Skin of body (tissue), 2 donors: ENCODE measurements around the gene ACOX2. TPM values are rescaled to one million over a fixed set of nuclear protein-coding genes. Genes with fewer than 3 reads are reported as not detected.

Experiments
- DNase-seq: peaks from one replicate; lab custom pipeline; 2025; lab: John Stamatoyannopoulos, UW
- total RNA-seq: library from RNA; depleted of rRNA; stranded (reverse); fragments of >200 nt; gene quantifications from one replicate; pipeline ENCODE4 v1.2.3, GENCODE V29; 2014

The ACOX2 gene
- total RNA-seq, 1 donor from 2014 or later: 15.8 TPM

GRCh38 chr3:58566398-58567250, 29.6 kb upstream of the ACOX2 start:
- DNase-seq: no peak

- no peak for DNase-seq
These were observed 28.8 kb upstream of the ACOX2 start for GRCh38 chr3:58565621-58566397.

GRCh38 chr3:58564456-58565160, 27.6 kb upstream of the ACOX2 start:
- no peak for DNase-seq

GRCh38 chr3:58564054-58564453, 27.1 kb upstream of the ACOX2 start:
- no peak for DNase-seq

GRCh38 chr3:58563386-58564035, 26.5 kb upstream of the ACOX2 start:
- DNase-seq: no peak

- no peak for DNase-seq
These were observed 25.5 kb upstream of the ACOX2 start for GRCh38 chr3:58562498-58562897.

GRCh38 chr3:58560771-58561311, 23.9 kb upstream of the ACOX2 start:
- no peak for DNase-seq

GRCh38 chr3:58559586-58559985, 22.6 kb upstream of the ACOX2 start:
- DNase-seq: no peak

- peak; percentile 56 for DNase-seq
These were observed 20.5 kb upstream of the ACOX2 start for GRCh38 chr3:58557491-58557890.

- DNase-seq: peak; percentile 87
These were observed 19.8 kb upstream of the ACOX2 start for GRCh38 chr3:58556761-58557221.

GRCh38 chr3:58556001-58556400, 19.0 kb upstream of the ACOX2 start:
- DNase-seq: no peak

GRCh38 chr3:58555203-58555602, 18.2 kb upstream of the ACOX2 start:
- DNase-seq: no peak

GRCh38 chr3:58553003-58553402, 16.0 kb upstream of the ACOX2 start:
- no peak for DNase-seq

- DNase-seq: no peak
These were observed 14.7 kb upstream of the ACOX2 start for GRCh38 chr3:58551636-58552180.

- no peak for DNase-seq
These were observed 7.6 kb upstream of the ACOX2 start for GRCh38 chr3:58544541-58544940.

GRCh38 chr3:58540176-58540858, 3.3 kb upstream of the ACOX2 start:
- no peak for DNase-seq

- no peak for DNase-seq
These were observed 2.6 kb upstream of the ACOX2 start for GRCh38 chr3:58539626-58540025.

- no peak for DNase-seq
These were observed 667 bp upstream of the ACOX2 start for GRCh38 chr3:58537412-58538301.
